COLO668 (cell line): ENCODE data around the gene KCNH5.

Source experiments
- DNase-seq: peaks from one replicate; lab custom pipeline; 2025; ENCODE audit not compliant: unreplicated experiment; lab: John Stamatoyannopoulos, UW

The KCNH5 gene

DNA sequence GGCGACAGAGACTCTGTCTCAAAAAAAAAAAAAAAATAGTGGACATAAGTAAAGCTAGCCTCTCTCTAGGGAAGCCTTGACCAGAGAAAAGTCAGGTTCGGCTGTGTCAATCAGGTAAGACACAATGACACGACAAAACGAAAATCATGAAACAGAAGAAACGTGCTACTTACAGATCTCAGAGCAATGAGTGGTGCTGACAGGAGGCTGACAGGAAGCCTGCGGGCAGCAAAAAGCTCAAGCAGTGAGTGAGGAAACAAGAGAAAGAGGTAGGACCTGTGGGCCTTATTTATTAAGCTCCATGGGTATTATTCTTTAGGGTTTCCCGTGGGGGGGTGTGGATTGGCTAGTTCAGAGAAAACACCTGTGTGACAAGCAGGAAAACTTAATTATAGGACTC is 363.1 kb downstream of the KCNH5 start:
- DNase-seq = no peak

DNA sequence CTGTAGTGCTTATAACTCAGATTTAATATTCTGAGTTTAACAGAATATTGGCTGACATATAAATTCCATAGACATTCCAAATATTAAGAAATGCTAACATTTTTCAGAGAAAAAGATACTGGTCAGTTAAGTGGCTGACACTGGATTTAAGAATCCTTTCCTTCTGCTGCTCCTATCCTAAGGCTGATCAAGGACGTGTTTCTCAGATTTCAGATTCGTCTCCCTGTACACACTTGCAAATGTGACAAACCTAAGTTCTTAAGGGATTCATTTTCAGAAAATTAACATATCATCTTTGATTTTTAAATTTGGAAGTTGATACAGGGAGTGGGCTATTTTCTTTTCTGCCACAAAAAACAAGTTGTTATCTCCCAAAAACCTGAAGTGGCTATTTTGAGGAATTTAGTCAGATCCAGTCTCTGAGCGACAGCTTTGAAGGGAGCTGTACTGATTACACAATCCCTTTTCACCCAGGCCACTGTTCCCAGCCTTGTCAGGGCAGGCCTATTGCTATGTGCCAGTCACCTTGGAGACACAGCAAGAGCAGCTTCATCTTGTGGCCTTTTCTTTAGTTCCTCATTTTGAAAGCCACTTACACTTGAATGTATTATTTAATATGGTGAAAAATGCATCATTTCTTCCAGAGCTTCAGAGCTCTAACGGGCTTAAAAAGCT is 370.6 kb downstream of the KCNH5 start:
- no peak for DNase-seq

DNA sequence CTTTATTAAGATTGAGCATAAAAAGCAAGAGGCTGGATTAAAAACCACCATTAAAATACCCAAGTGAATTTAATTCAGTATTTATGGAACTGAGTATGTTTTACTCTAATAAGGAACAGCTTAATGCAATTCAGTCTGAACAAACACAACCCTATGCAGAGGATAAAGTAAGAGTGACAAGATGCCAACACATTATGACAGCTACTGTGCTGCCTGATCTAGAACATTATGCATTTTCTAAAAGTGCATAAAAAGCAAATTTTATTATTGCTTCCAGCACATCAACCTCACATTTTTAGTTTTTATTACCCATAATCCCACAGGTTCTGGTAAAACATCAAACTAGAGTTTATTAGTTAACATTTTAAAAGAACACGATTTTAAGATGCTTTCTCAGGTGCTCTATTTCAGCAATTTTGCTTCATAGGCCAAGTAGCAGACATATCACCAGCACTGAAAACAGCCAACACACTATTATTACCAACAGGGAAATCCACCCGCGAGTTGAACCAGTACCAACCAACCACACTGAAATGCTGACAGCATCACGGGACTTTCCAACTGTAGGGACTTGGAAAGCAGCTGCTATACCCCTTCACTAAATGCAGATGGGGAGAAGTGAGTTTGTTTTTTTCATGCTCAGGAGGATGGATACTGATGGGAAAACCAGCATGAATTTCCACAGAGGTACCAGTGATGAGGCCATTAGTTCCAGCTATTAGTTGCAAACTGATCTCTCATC is 372.1 kb downstream of the KCNH5 start:
- DNase-seq = no peak

DNA sequence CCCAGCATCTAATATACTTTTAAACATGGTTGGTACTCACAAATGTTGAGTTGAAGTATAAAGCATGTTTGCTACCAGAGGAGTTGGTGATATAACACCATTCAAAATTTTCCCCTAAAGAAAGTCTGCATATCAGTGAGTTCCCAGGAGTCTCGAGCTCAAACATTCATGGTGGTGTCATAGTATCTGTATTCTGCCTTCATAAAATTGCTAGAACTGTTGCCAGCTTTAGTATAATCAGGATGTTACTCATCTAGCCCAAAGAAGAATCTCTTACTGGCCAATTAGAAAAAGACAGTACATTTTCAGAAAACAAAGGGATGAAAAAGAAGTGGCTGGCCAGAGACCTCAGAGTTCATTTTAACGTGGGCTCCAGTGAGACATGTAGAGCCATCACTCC is 374.7 kb downstream of the KCNH5 start:
- DNase-seq = no peak

DNA sequence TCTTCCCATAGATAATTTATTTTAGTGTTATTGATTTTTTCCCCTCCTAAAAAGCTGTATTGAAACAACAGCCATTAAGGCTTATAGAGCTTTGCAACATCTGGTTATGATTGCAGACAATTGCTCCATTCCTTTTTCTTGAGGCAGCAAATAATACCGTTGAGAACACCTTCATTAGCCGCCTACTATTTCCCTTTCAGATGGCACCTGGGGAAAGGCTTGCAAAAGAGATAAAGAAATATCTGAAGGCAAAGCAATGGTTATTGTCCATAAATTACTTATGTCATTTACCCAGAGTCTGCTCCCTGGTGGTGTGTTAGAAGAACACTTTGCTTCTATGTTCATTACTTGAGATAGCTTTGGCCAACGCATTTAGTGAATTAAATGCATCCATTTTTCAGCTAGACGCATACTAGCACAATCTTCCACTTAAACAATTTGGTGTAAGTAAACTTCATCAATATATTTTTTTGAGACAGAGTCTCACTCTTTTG is 377.8 kb downstream of the KCNH5 start:
- DNase-seq = no peak

DNA sequence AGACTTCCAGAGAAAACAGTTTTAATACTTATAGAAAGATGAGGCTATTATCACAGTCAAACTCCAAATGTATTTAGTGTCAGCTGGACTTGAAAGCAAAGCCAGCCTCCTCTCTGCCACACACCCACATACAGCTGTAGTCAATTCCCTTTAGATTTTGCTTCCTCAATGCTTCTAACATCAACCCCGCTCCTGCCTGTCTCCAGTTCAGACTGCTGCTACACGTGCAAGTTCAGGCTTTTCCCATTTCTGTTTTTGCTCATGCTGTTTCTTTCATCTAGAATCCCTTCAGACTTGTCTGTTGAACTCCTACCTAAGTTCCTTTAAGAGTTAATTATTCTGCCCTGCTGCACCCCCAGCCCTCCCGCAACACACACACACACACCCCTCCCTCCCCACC is 380.0 kb downstream of the KCNH5 start:
- DNase-seq = no peak

DNA sequence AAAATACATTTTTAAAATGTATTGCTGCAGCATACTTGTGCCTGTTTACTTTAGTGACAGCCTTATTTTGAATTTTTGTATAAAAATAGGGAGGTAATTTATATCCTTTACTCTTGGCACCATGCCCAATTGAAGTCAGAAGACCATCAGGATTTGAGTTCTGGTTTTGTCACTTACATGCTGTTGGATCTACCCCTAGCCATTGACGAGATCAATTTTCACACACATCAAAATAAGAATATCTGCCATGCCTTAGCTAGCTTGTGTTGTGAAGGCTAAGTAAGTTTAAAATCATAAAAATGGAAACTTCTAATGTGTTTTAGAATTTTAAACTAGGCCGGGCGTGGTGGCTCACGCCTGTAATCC is 381.8 kb downstream of the KCNH5 start:
- no peak for DNase-seq

DNA sequence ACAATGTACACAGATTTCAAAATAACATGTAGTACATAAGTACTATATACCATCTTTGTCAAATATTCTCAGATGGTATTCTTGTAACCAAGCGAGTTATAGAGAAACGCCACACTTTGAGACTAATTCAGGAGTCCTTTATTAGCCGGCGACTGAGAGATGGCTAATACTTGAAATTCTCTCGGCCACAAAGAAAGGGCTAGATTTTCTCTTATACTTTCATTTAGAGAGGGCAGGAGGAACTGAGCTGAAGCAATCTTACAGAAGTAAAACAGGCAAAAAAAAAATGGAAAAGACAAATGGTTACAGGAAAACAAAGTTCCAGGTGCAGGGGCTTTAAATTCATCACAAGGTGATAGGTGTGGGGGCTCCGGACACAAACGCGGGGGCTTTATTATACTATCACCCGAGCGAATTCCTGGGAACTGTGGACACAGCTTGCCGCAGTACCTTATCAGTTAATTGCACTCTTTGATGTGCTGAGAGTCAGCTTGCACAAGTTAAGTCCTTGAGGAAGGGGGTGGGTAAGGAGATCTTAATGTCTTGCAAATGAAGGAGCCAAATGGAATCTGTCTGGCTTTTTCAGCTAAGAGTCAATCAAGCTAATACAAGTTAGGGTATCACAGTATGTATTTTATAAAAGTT is 382.3 kb downstream of the KCNH5 start:
- DNase-seq = no peak

DNA sequence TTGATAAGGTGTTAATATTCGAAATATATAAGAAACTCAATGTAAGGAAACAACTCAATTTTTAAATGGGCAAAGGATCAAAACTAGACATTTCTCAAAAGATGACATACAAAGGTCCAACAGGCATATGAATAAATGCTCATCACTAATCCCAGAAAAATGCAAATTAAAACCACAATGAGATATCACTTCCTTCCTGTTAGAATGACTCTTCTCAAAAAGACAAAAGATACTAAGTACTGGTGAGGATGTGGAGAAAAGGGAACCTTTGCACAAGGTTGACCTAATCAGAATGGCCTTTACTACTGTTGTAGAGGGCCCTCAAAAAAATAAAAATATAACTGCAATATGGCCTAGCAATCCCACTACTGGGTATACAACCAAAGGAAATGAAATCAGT is 383.4 kb downstream of the KCNH5 start:
- DNase-seq = no peak

DNA sequence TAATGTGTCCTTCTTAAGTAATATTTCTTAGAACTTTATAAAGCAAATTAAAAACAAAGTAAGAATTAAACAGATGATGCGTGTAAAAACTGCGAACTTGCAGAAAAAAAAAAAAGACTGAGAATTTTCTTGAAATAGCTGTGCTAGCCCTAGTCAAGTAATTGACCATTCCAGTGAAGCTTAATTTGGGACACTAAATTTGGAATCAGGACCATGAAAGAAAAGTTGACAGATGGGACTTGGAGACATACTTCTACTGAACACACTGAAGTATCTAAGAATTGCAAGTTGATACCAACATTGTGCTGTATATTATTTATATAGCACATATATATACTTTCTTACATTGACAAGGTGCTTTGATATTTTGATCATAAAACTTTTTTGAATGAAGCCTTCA is 386.6 kb downstream of the KCNH5 start:
- DNase-seq = no peak

DNA sequence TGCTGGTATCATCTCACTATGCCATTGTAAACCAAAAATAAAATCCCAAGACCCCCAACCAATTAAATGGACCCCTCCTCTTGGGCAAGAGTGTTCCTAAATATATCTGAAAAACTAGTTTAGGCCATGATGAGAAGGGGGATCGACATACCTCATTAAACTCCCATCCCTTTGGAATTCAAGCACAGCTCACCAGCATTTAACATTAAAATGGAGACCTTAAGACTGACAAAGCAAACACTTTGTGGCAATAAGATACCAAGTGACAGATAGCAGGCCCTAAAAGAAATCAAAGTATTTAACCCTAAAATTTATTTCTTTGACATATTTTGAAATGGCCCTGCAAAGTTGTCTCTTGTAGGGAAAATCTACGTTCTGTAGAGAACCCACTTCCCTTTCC is 387.9 kb downstream of the KCNH5 start:
- DNase-seq = no peak

DNA sequence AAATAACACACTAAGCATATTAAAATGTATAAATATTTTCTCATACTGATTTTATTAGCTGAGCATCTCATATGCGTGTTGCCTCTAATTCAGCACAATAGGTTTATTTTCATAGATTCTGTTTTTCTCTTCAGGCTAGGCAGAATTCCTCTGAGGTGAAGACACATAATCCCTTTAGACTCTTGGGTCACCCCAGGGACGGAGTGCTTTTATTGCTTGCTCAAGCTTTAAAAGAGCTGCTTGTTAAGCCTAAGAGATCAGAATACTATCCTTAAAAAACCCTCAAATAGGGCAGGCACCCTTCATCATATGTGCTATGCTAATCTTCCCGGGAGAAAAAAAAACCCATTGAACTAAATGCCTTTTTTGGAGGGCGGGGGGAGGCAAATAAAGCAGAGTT is 390.1 kb downstream of the KCNH5 start:
- no peak for DNase-seq

DNA sequence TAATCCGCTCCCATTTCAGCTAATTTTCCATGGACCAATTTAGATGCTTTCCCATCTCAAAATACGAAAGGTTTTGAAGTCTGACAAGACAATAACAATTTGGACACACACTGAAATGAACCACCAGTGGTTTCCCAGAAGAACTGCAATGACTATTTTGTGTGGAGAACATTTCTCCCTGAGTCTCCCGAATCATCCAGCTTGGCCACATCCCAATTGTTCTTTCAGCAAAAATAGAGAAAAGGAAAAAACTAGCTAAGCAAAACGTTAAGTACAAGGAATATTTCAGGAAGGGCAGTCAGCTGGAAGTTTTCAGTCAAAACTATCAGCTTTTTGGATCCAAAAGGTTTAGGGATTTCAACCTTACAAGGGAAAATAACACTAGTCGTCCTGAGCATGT is 390.6 kb downstream of the KCNH5 start:
- no peak for DNase-seq
